HepG2 (cell line): Measurements from ENCODE around the gene GABRG3. TPM values are rescaled to one million over a fixed set of nuclear protein-coding genes. Genes with fewer than 3 reads are reported as not detected.

Source experiments
- ATAC-seq: fragments of 200-7000 bp; cut with Tn5 transposase; 3 replicates; pipeline ENCODE4 v1.9.1; 2020; ENCODE audit warnings: mild to moderate bottlenecking, moderate library complexity
- BruUV-seq: library from RNA; stranded (reverse); fragments of 400-500 nt; replicated peaks from 2 replicates; lab custom pipeline; 2021; lab: Mats Ljungman, UMichigan
- CTCF ChIA-PET: fragments of 300-600 bp; formaldehyde crosslinking; extraction: SDS; loops from one replicate; lab custom pipeline; 2021; ENCODE audit warnings: low total read pairs, inconsistent platforms, low intra/inter-chr PET ratio; lab: Yijun Ruan, JAX
- POLR2A ChIA-PET: fragments of 350-600 bp; sonication (Branson Sonifier 250); formaldehyde crosslinking; loops from one replicate; lab custom pipeline; 2020; ENCODE audit warnings: antibody characterized with exemption, inconsistent platforms; lab: Yijun Ruan, JAX
- DNase-seq: peaks from one replicate; pipeline ENCODE4 v3.0.0-alpha.2; 2015; ENCODE audit warnings: low spot score
- FAIRE-seq: peaks from 3 replicates; lab custom pipeline; 2011; peaks lifted over from hg19 to GRCh38; lab: Jason Lieb, UNC
- H2AFZ ChIP-seq: one replicate; pipeline ENCODE4 v1.6.1; 2011; ENCODE audit warnings: low read length, inconsistent platforms
- H3K27ac ChIP-seq: fragments of 300-600 bp; 3 replicates; pipeline ENCODE4 v1.8.0; 2011; ENCODE audit warnings: mixed run types, mild to moderate bottlenecking, mixed read lengths, low read length, inconsistent platforms; ENCODE audit not compliant: insufficient read depth; ENCODE audit errors: extremely low read length
- H3K27me3 ChIP-seq, 2 experiments: fragments of 200-600 bp in 1 of 2; 2 replicates in 1 of 2; 3 replicates in 1 of 2; pipeline versions ENCODE4 v1.6.0 to v1.8.0; 2011; ENCODE audit warnings: low read length in 2 of 2, mild to moderate bottlenecking in 2 of 2, moderate library complexity in 2 of 2, inconsistent platforms in 1 of 2; ENCODE audit not compliant: insufficient read depth in 2 of 2, control insufficient read depth in 1 of 2
- H3K36me3 ChIP-seq, 2 experiments: fragments of 200-600 bp in 1 of 2; replicated peaks in 1 of 2; 2 replicates in 1 of 2; 3 replicates in 1 of 2; pipeline versions ENCODE4 v1.5.1 to v1.8.0; 2011; ENCODE audit warnings: low read length in 2 of 2, inconsistent platforms in 1 of 2; ENCODE audit not compliant: insufficient read depth in 2 of 2, control insufficient read depth in 1 of 2
- H3K4me1 ChIP-seq: 2 replicates; pipeline ENCODE4 v1.5.1; 2012; ENCODE audit warnings: low read length, inconsistent platforms; ENCODE audit not compliant: insufficient read depth
- H3K4me2 ChIP-seq: 2 replicates; pipeline ENCODE4 v1.6.0; 2011; ENCODE audit warnings: low read depth, low read length, inconsistent platforms
- H3K4me3 ChIP-seq, 3 experiments: fragments of 200-600 bp in 1 of 3; sonication (generic), shearing (Covaris generic) in 1 of 3; replicated peaks in 1 of 3; 2 replicates each; pipeline ENCODE4 v1.5.1; 2011 to 2016; ENCODE audit warnings: low read length in 3 of 3, inconsistent platforms in 2 of 3, low read depth in 2 of 3, mild to moderate bottlenecking in 2 of 3, control low read depth in 1 of 3, mixed read lengths in 1 of 3; ENCODE audit not compliant: insufficient read depth in 1 of 3
- H3K79me2 ChIP-seq: one replicate; pipeline ENCODE4 v1.6.1; 2011; ENCODE audit warnings: low read length, inconsistent platforms; ENCODE audit not compliant: insufficient read depth
- H3K9ac ChIP-seq: 2 replicates; pipeline ENCODE4 v1.6.0; 2011; ENCODE audit warnings: mild to moderate bottlenecking, low read depth, low read length, inconsistent platforms; ENCODE audit not compliant: insufficient read depth
- H3K9me3 ChIP-seq: 2 replicates; pipeline ENCODE4 v1.5.1; 2012; ENCODE audit warnings: mild to moderate bottlenecking, low read length
- H4K20me1 ChIP-seq: 2 replicates; pipeline ENCODE4 v1.6.0; 2011; ENCODE audit warnings: inconsistent platforms, mild to moderate bottlenecking, low read length, moderate library complexity; ENCODE audit not compliant: insufficient read depth
- BORCS8-MEF2B ChIP-seq: sonication (generic); formaldehyde crosslinking; IDR thresholded peaks from 2 replicates; pipeline ENCODE4 v1.8.0; 2022; ENCODE audit warnings: mild to moderate bottlenecking, missing genetic modification reagents
- CBX2 ChIP-seq, 2 experiments: fragments of 200-600 bp in 1 of 2; sonication (generic); formaldehyde crosslinking in 1 of 2; IDR thresholded peaks; 2 replicates each; pipeline versions ENCODE4 v1.7.0 to v1.8.1; 2018 to 2022; ENCODE audit warnings: low read depth in 2 of 2, low read length in 1 of 2, mild to moderate bottlenecking in 1 of 2, missing genetic modification reagents in 1 of 2
- CENPX ChIP-seq: sonication (generic); formaldehyde crosslinking; IDR thresholded peaks from 2 replicates; pipeline ENCODE4 v1.9.0; 2021; ENCODE audit warnings: mild to moderate bottlenecking, missing genetic modification reagents, moderate library complexity
- HHEX ChIP-seq: IDR thresholded peaks from 2 replicates; pipeline ENCODE4 v1.6.1; 2016; ENCODE audit warnings: control low read depth
- MYNN ChIP-seq: sonication (generic); formaldehyde crosslinking; IDR thresholded peaks from 2 replicates; pipeline ENCODE4 v1.4.0; 2020; ENCODE audit warnings: mild to moderate bottlenecking, low read depth, missing genetic modification reagents
- NFRKB ChIP-seq: fragments of 450-650 bp; IDR thresholded peaks from 2 replicates; pipeline ENCODE4 v1.6.1; 2017
- RXRA ChIP-seq: sonication (generic); formaldehyde crosslinking; IDR thresholded peaks from 2 replicates; pipeline ENCODE4 v1.5.1; 2020; ENCODE audit warnings: missing genetic modification reagents
- XBP1 ChIP-seq: sonication (generic); formaldehyde crosslinking; IDR thresholded peaks from 2 replicates; pipeline ENCODE4 v1.5.0; 2020; ENCODE audit warnings: missing genetic modification reagents
- ZNF530 ChIP-seq: sonication (generic); formaldehyde crosslinking; IDR thresholded peaks from 2 replicates; pipeline ENCODE4 v1.5.0; 2020; ENCODE audit warnings: low read depth, mild to moderate bottlenecking, missing genetic modification reagents
- WGBS: methylation state at CpG from one replicate; pipeline ENCODE4 v1.1.6; 2017; ENCODE audit warnings: low lambda C conversion rate; 5-methylcytosine and 5-hydroxymethylcytosine counted together
- in situ Hi-C: cut with HindIII; loops from 2 replicates; pipeline ENCODE4 v1.10.0; 2017; ENCODE audit warnings: low pct_unique_long_range_greater_than_20kb; ENCODE audit not compliant: extremely low pct_ligation_motif_present
- intact Hi-C: fragments of 100-400 bp; cut with micrococcal nuclease; formaldehyde crosslinking; loops from one replicate; pipeline ENCODE4 v1.10.0; 2022; ENCODE audit not compliant: unreplicated experiment
- polyA plus RNA-seq, 8 experiments: library from polyadenylated mRNA; depleted of rRNA in 3 of 8; stranded (reverse) in 7 of 8; unstranded in 1 of 8; fragments of >200 nt; fragmentation: Illumina TruSeq in 4 of 8; extraction: Trizol in 4 of 8; gene quantifications; 2 replicates each; pipeline versions ENCODE4 v1.2.1 to v1.2.3, GENCODE V29; 2011 to 2016; ENCODE audit warnings: low read depth in 4 of 8, missing spikeins in 1 of 8, mixed read lengths in 1 of 8; ENCODE audit not compliant: insufficient read depth in 1 of 8
- total RNA-seq, 5 experiments: library from RNA; depleted of rRNA; stranded (reverse); fragments of >200 nt; fragmentation: Illumina TruSeq; extraction: Trizol; gene quantifications; 2 replicates each; pipeline ENCODE4 v1.2.3, GENCODE V29; 2016; ENCODE audit warnings: low read depth in 1 of 5
- TF ChIP-seq, protein P1 (sequence below): sonication (generic); formaldehyde crosslinking; IDR thresholded peaks from 2 replicates; pipeline ENCODE4 v1.5.0; 2020; ENCODE audit warnings: missing genetic modification reagents

Gene GABRG3
- total and polyA plus RNA-seq, 2 of the 13 experiments (the other 11 are each of a cell fraction or from before 2014, with no cell fraction given), result not detected

DNA sequence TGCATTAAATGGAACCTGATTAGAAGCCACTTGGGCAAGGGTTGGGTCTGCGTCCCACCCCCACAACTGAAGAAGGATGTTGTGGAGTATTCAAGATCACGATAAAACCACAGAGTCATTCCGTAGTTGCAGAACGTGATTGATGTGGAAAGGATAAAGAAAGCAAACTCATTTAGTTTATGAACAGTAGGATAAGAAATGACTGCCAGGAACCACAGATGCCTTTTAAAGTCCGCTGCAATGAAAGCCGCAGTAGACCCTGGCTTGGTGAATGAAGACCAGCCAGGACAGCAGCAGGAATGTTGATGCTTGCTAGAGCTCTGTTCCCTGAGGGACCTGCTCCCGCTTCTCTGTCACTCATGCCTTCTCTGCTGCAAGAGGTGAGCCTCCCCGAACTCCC lies 111.5 kb downstream of the GABRG3 start (continued):
- TF ChIP-seq CENPX (CRISPR knock-in tag) (no peak), BORCS8-MEF2B (no peak), RXRA (CRISPR knock-in tag) (no peak), MYNN (CRISPR knock-in tag) (no peak), XBP1 (CRISPR knock-in tag) (no peak), NFRKB (no peak), ZNF530 (CRISPR knock-in tag) (no peak), HHEX (CRISPR knock-in tag) (no peak)
- TF ChIP-seq, protein P1, sequence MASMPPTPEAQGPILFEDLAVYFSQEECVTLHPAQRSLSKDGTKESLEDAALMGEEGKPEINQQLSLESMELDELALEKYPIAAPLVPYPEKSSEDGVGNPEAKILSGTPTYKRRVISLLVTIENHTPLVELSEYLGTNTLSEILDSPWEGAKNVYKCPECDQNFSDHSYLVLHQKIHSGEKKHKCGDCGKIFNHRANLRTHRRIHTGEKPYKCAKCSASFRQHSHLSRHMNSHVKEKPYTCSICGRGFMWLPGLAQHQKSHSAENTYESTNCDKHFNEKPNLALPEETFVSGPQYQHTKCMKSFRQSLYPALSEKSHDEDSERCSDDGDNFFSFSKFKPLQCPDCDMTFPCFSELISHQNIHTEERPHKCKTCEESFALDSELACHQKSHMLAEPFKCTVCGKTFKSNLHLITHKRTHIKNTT, result no peak

GRCh38 chr15:27084844-27085243 lies 113.9 kb downstream of the GABRG3 start:
- H3K4me3 ChIP-seq, result no peak overlapping the region
- H3K79me2 ChIP-seq, result no peaks in the 10 kb centered on the region
- H2AFZ ChIP-seq, result no peak overlapping the region
- TF ChIP-seq CBX2 (IDR thresholded peaks at IDR 0.05; ENCODE audit: low read depth, low read length), result no peak
- no peak for TF ChIP-seq CBX2 (CRISPR knock-in tag; IDR thresholded peaks at IDR 0.05; ENCODE audit: low read depth)
- peaks cover 8% of the 10 kb centered on the region; the same call in 1 of the 2 replicates for H3K9me3 ChIP-seq
- H3K9ac ChIP-seq, result no peak overlapping the region
- no peak overlapping the region for H3K4me2 ChIP-seq
- no peaks in the 10 kb centered on the region for H4K20me1 ChIP-seq
- BruUV-seq, result no TSS peak
- H3K27ac ChIP-seq, result no peak overlapping the region
- ATAC-seq (no peak), DNase-seq (no peak), FAIRE-seq (no peak)
- no peaks in the 10 kb centered on the region for H3K36me3 ChIP-seq
- WGBS, result 6% methylated on average over 2 of the region's 3 CpGs
- intact Hi-C loops, result no loop called here
- in situ Hi-C loops, result no loop called here
- H3K27me3 ChIP-seq, result no peaks in the 10 kb centered on the region; a peak in 1 of 5 replicates
- no peaks in the 10 kb centered on the region for H3K4me1 ChIP-seq
- ChIA-PET POLR2A (no interaction called here), CTCF (no interaction called here)
